GM19043 (cell line): ENCODE data around the gene ACOXL.

Source experiments
- ATAC-seq: cut with Tn5 transposase; IDR thresholded peaks from one replicate; pipeline ENCODE4 v1.9.1; 2021; ENCODE audit warnings: low read depth; ENCODE audit not compliant: unreplicated experiment

The ACOXL gene

GRCh38 chr2:110993557-110994231 lies 261.3 kb downstream of the ACOXL start:
- no peak for ATAC-seq

- no peak for ATAC-seq
Observed at GRCh38 chr2:110994250-110994961, 262.0 kb downstream of the ACOXL start.

GRCh38 chr2:110995911-110996310 lies 263.5 kb downstream of the ACOXL start:
- no peak for ATAC-seq

GRCh38 chr2:110997331-110998045 lies 265.1 kb downstream of the ACOXL start:
- ATAC-seq, result no peak

- no peak for ATAC-seq
Observed at GRCh38 chr2:110998311-110998710, 265.9 kb downstream of the ACOXL start.

- ATAC-seq, result no peak
Observed at GRCh38 chr2:110999626-111000025, 267.3 kb downstream of the ACOXL start.

GRCh38 chr2:111005307-111005706 lies 272.9 kb downstream of the ACOXL start:
- no peak for ATAC-seq

GRCh38 chr2:111005821-111006220 lies 273.4 kb downstream of the ACOXL start:
- ATAC-seq, result no peak

GRCh38 chr2:111007757-111008688 lies 275.6 kb downstream of the ACOXL start:
- no peak for ATAC-seq

- ATAC-seq, result no peak
Observed at GRCh38 chr2:111011218-111011617, 278.8 kb downstream of the ACOXL start.

- ATAC-seq, result no peak
Observed at GRCh38 chr2:111015283-111015995, 283.1 kb downstream of the ACOXL start.

- no peak for ATAC-seq
Observed at GRCh38 chr2:111017034-111017622, 284.8 kb downstream of the ACOXL start.

GRCh38 chr2:111017909-111018308 lies 285.5 kb downstream of the ACOXL start:
- no peak for ATAC-seq

GRCh38 chr2:111019381-111019780 lies 287.0 kb downstream of the ACOXL start:
- ATAC-seq, result no peak

GRCh38 chr2:111022633-111023032 lies 290.3 kb downstream of the ACOXL start:
- no peak for ATAC-seq

- ATAC-seq, result no peak
Observed at GRCh38 chr2:111024496-111024895, 292.1 kb downstream of the ACOXL start.

GRCh38 chr2:111025288-111025687 lies 292.9 kb downstream of the ACOXL start:
- ATAC-seq, result no peak

GRCh38 chr2:111028720-111029119 lies 296.3 kb downstream of the ACOXL start:
- ATAC-seq, result no peak

- ATAC-seq, result no peak
Observed at GRCh38 chr2:111029181-111029927, 297.0 kb downstream of the ACOXL start.
